ENCODE data around the gene MRPL1. TPM values are rescaled to one million over a fixed set of nuclear protein-coding genes. Genes with fewer than 3 reads are reported as not detected.
A peak's percentile ranks its signal among the peaks of the same experiment; 100 is the strongest.

Gene MRPL1
- total and polyA plus RNA-seq, 9 of the 15 experiments (the other 6 are each of a cell fraction or from before 2014, with no cell fraction given) = 38.4 to 75.7 (median 63.7) TPM

GRCh38 chr4:77954690-77955089 is 92.1 kb downstream of the MRPL1 start (continued):
- TF ChIP-seq NFIX (CRISPR knock-in tag; IDR thresholded peaks at IDR 0.05; ENCODE audit: low read depth) = no peak
- TF ChIP-seq ARID1B (IDR thresholded peaks at IDR 0.05) = peak; percentile 77
- TF ChIP-seq MAFF (IDR thresholded peaks at IDR 0.05; ENCODE audit: low read length) = no peak
- no peak for TF ChIP-seq ARNT (IDR thresholded peaks at IDR 0.05)
- no peak for TF ChIP-seq CUX1 (CRISPR knock-in tag; IDR thresholded peaks at IDR 0.05)
- no peak for TF ChIP-seq ZSCAN32 (CRISPR knock-in tag; IDR thresholded peaks at IDR 0.05)
- peak; percentile 11 to 33; a peak in 1 of 4 replicates for TF ChIP-seq KDM1A (IDR thresholded peaks at IDR 0.05)
- TF ChIP-seq MBD2 (IDR thresholded peaks at IDR 0.05; ENCODE audit: borderline replicate concordance, low read depth) = no peak
- TF ChIP-seq TCF3 (CRISPR knock-in tag; IDR thresholded peaks at IDR 0.05) = peak; percentile 83
- 0 out of 4 replicates have a peak, but pooled peaks of 1 of the 2 experiments have one; percentile 20 for TF ChIP-seq HDAC1 (IDR thresholded peaks at IDR 0.05)
- no peak for TF ChIP-seq NR1H2 (CRISPR knock-in tag; IDR thresholded peaks at IDR 0.05)
- no peak for TF ChIP-seq ETS2 (tag; IDR thresholded peaks at IDR 0.05; ENCODE audit: borderline replicate concordance, poor library complexity, severe bottlenecking)
- no peak for TF ChIP-seq CXXC5 (CRISPR knock-in tag; IDR thresholded peaks at IDR 0.05)
- no peak for TF ChIP-seq GATAD2B (IDR thresholded peaks at IDR 0.05; ENCODE audit: borderline replicate concordance)
- TF ChIP-seq CBFA2T2 (conservative IDR thresholded peaks at IDR 0.05) = peak; percentile 68
- peak; percentile 17; the same call in 1 of the 2 replicates for TF ChIP-seq EP300 (IDR thresholded peaks at IDR 0.05; ENCODE audit: low read length)
- TF ChIP-seq TRIM24 (IDR thresholded peaks at IDR 0.05) = 0 out of 4 replicates have a peak, but pooled peaks of 1 of the 2 experiments have one; percentile 10
- TF ChIP-seq PHF20 (IDR thresholded peaks at IDR 0.05; ENCODE audit: partially characterized antibody) = no peak
- no peak for TF ChIP-seq TFAP4 (CRISPR knock-in tag; IDR thresholded peaks at IDR 0.05; ENCODE audit: borderline replicate concordance)
- TF ChIP-seq ZNF609 (CRISPR knock-in tag; IDR thresholded peaks at IDR 0.05; ENCODE audit: borderline replicate concordance) = no peak

Measured in K562 (cell line).